Panc1 (cell line): Measurements from ENCODE around the gene NEUROD1. TPM values are rescaled to one million over a fixed set of nuclear protein-coding genes. Genes with fewer than 3 reads are reported as not detected.

ENCODE experiments used
- ATAC-seq: fragments of 200-7000 bp; cut with Tn5 transposase; 2 replicates; pipeline ENCODE4 v1.9.1; 2020; ENCODE audit warnings: mild to moderate bottlenecking, moderate library complexity
- BruUV-seq: library from RNA; stranded (reverse); fragments of 400-500 nt; replicated peaks from 2 replicates; lab custom pipeline; 2021; lab: Mats Ljungman, UMichigan
- CTCF ChIA-PET: fragments of 300-600 bp; sonication (Branson Sonifier 250); formaldehyde crosslinking; loops from one replicate; lab custom pipeline; 2022; ENCODE audit warnings: antibody characterized with exemption; lab: Charles Lee
- POLR2A ChIA-PET: fragments of 300-600 bp; sonication (Branson Sonifier 250); formaldehyde crosslinking; loops from one replicate; lab custom pipeline; 2022; ENCODE audit warnings: antibody characterized with exemption; lab: Charles Lee
- DNase-seq: peaks from one replicate; pipeline ENCODE4 v3.0.0-alpha.2; 2010; ENCODE audit warnings: low read depth, low spot score
- H3K27ac ChIP-seq: 2 replicates; pipeline ENCODE4 v1.5.1; 2011; ENCODE audit warnings: mild to moderate bottlenecking, low read length, inconsistent platforms
- H3K27me3 ChIP-seq: fragments of 200-500 bp; sonication (Bioruptor generic); 2 replicates; pipeline ENCODE4 v1.6.0; 2014; ENCODE audit warnings: low read length, inconsistent platforms; ENCODE audit not compliant: control insufficient read depth, insufficient read depth
- H3K36me3 ChIP-seq: fragments of 200-500 bp; sonication (Bioruptor generic); 2 replicates; pipeline ENCODE4 v1.5.1; 2014; ENCODE audit warnings: inconsistent platforms, mild to moderate bottlenecking, low read length, moderate library complexity; ENCODE audit not compliant: control insufficient read depth, insufficient read depth
- H3K4me1 ChIP-seq: 2 replicates; pipeline ENCODE4 v1.5.1; 2011; ENCODE audit warnings: inconsistent platforms, mild to moderate bottlenecking, low read length, moderate library complexity; ENCODE audit not compliant: control insufficient read depth, insufficient read depth
- H3K4me3 ChIP-seq, 2 experiments: 2 replicates each; pipeline ENCODE4 v1.5.1; 2011 to 2012; ENCODE audit warnings: low read depth in 2 of 2, low read length in 2 of 2, mild to moderate bottlenecking in 2 of 2, inconsistent platforms in 1 of 2, moderate library complexity in 1 of 2
- H3K9me3 ChIP-seq: fragments of 200-500 bp; sonication (Bioruptor generic); 2 replicates; pipeline ENCODE4 v1.5.1; 2014; ENCODE audit warnings: low read depth, mild to moderate bottlenecking, inconsistent platforms, low read length, moderate library complexity; ENCODE audit not compliant: control insufficient read depth, insufficient read depth
- POLR2AphosphoS5 ChIP-seq: IDR thresholded peaks from 2 replicates; pipeline ENCODE4 v1.6.1; 2012; ENCODE audit warnings: mild to moderate bottlenecking, low read depth, low read length, moderate library complexity
- REST ChIP-seq, 2 experiments: IDR thresholded peaks; 2 replicates each; pipeline ENCODE4 v1.6.1; 2011 to 2012; ENCODE audit warnings: low read depth in 2 of 2, control low read depth in 1 of 2, low read length in 1 of 2, mild to moderate bottlenecking in 1 of 2, moderate library complexity in 1 of 2; ENCODE audit not compliant: insufficient read depth in 1 of 2
- SIN3A ChIP-seq: IDR thresholded peaks from 2 replicates; pipeline ENCODE4 v1.6.1; 2012; ENCODE audit warnings: low read depth, mild to moderate bottlenecking, low read length, moderate library complexity, borderline replicate concordance; ENCODE audit not compliant: insufficient read depth
- TCF7L2 ChIP-seq: IDR thresholded peaks from 2 replicates; pipeline ENCODE4 v1.6.1; 2011; ENCODE audit warnings: mild to moderate bottlenecking, low read depth, low read length, inconsistent platforms
- in situ Hi-C: cut with HindIII; loops from 2 replicates; pipeline ENCODE4 v1.10.0; 2016; ENCODE audit warnings: low sequenced_read_pairs, low pct_unique_long_range_greater_than_20kb
- intact Hi-C: fragments of 100-400 bp; cut with micrococcal nuclease; formaldehyde crosslinking; loops from one replicate; pipeline ENCODE4 v1.10.0; 2022; ENCODE audit not compliant: unreplicated experiment
- total RNA-seq: library from RNA; stranded (reverse); gene quantifications from one replicate; pipeline ENCODE4 v1.2.1, GENCODE V29; 2021; ENCODE audit not compliant: unreplicated experiment
- TF ChIP-seq, protein P1 (sequence below): fragments of 450-650 bp; IDR thresholded peaks from 2 replicates; pipeline ENCODE4 v1.5.1; 2017; ENCODE audit warnings: mild to moderate bottlenecking

The NEUROD1 gene
- total RNA-seq, 1 experiment from 2014 or later: not detected

GRCh38 chr2:181643151-181643550, 37.2 kb downstream of the NEUROD1 start:
- no peak for DNase-seq
- no peaks in the 10 kb centered on the region for H3K4me1 ChIP-seq
- no peaks in the 10 kb centered on the region for H3K9me3 ChIP-seq
- H3K27me3 ChIP-seq: peaks cover 2% of the 10 kb centered on the region; the same call in 1 of the 2 replicates
- H3K4me3 ChIP-seq: no peak overlapping the region
- intact Hi-C loops (no loop called here), in situ Hi-C loops (no loop called here)
- CTCF ChIA-PET: no interaction called here
- TF ChIP-seq POLR2AphosphoS5: no peak
- no peak for TF ChIP-seq SIN3A
- TF ChIP-seq, protein P1, sequence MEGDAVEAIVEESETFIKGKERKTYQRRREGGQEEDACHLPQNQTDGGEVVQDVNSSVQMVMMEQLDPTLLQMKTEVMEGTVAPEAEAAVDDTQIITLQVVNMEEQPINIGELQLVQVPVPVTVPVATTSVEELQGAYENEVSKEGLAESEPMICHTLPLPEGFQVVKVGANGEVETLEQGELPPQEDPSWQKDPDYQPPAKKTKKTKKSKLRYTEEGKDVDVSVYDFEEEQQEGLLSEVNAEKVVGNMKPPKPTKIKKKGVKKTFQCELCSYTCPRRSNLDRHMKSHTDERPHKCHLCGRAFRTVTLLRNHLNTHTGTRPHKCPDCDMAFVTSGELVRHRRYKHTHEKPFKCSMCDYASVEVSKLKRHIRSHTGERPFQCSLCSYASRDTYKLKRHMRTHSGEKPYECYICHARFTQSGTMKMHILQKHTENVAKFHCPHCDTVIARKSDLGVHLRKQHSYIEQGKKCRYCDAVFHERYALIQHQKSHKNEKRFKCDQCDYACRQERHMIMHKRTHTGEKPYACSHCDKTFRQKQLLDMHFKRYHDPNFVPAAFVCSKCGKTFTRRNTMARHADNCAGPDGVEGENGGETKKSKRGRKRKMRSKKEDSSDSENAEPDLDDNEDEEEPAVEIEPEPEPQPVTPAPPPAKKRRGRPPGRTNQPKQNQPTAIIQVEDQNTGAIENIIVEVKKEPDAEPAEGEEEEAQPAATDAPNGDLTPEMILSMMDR: no peak
- no peak for TF ChIP-seq TCF7L2
- TF ChIP-seq REST (IDR thresholded peaks at IDR 0.05; ENCODE audit: insufficient read depth in 1 of 2, low read depth in 2 of 2, low read length in 1 of 2): no peak
- BruUV-seq: no TSS peak
- POLR2A ChIA-PET: no interaction called here
- no peak overlapping the region for H3K27ac ChIP-seq
- no peaks in the 10 kb centered on the region for H3K36me3 ChIP-seq
- ATAC-seq: no peak

DNA sequence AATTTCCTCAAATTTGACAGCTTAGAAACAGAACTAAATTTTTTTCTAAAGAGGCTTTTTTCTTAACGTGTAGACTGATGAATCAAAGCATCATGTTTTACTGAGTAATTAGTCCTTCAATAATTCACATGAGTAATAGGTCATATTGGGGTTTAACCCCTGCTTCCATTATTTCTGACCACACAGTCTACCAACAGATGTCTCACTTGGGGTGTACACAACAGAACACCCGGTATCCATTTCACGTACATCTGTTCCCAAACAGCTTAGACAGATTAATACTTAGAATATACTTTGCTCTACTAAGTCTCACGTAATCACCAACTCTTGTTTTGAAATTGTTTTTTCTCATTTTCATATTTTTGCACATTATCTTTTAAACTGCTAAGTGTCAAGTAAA, 38.2 kb downstream of the NEUROD1 start:
- ChIA-PET CTCF (no interaction called here), POLR2A (interaction anchor here (0.7 kb wide), 1 partner anchor 19 kb away, joined by 3 read pairs; no protein-coding TSS in a partner anchor)
- H3K27me3 ChIP-seq: peaks cover 2% of the 10 kb centered on the region; the same call in 1 of the 2 replicates
- in situ Hi-C loops: no loop called here
- no peaks in the 10 kb centered on the region for H3K9me3 ChIP-seq
- ATAC-seq: no peak
- H3K4me3 ChIP-seq: no peak overlapping the region
- H3K36me3 ChIP-seq: no peaks in the 10 kb centered on the region
- H3K4me1 ChIP-seq: no peaks in the 10 kb centered on the region
- no peak overlapping the region for H3K27ac ChIP-seq
- TF ChIP-seq REST (IDR thresholded peaks at IDR 0.05; ENCODE audit: insufficient read depth in 1 of 2, low read depth in 2 of 2, low read length in 1 of 2): no peak
- no peak for TF ChIP-seq SIN3A
- TF ChIP-seq, protein P1: no peak
- TF ChIP-seq POLR2AphosphoS5: no peak
- no peak for TF ChIP-seq TCF7L2
- intact Hi-C loops: no loop called here
- DNase-seq: no peak
- BruUV-seq: no TSS peak
